HepG2 (cell line): ENCODE results near the gene INTS15. TPM values are rescaled to one million over a fixed set of nuclear protein-coding genes. Genes with fewer than 3 reads are reported as not detected.

Experiments
- CCAR2 ChIP-seq: fragments of 200-400 bp; formaldehyde crosslinking; optimal IDR thresholded peaks from 2 replicates; pipeline ENCODE3; 2018; ENCODE audit warnings: low read depth, mild to moderate bottlenecking, low read length, moderate library complexity
- DDIT3 ChIP-seq: sonication (generic); formaldehyde crosslinking; IDR thresholded peaks from 2 replicates; pipeline ENCODE4 v1.4.0; 2020; ENCODE audit warnings: mild to moderate bottlenecking, missing genetic modification reagents
- EZH2 ChIP-seq: conservative IDR thresholded peaks from 2 replicates; pipeline ENCODE4 v1.6.1; 2012; ENCODE audit warnings: mild to moderate bottlenecking, low read depth, low read length, moderate library complexity
- GATAD2A ChIP-seq: IDR thresholded peaks from 2 replicates; pipeline ENCODE4 v1.6.1; 2016
- MED1 ChIP-seq: sonication (generic); formaldehyde crosslinking; IDR thresholded peaks from 2 replicates; pipeline ENCODE4 v1.4.0; 2020; ENCODE audit warnings: missing genetic modification reagents
- PPARG ChIP-seq: conservative IDR thresholded peaks from 2 replicates; pipeline ENCODE4 v1.6.1; 2016; ENCODE audit warnings: missing biosample characterization, missing genetic modification reagents
- RXRA ChIP-seq: sonication (generic); formaldehyde crosslinking; IDR thresholded peaks from 2 replicates; pipeline ENCODE4 v1.5.1; 2020; ENCODE audit warnings: missing genetic modification reagents
- TAF1 ChIP-seq: sonication (generic); formaldehyde crosslinking; IDR thresholded peaks from 2 replicates; pipeline ENCODE4 v1.4.0; 2020; ENCODE audit warnings: missing genetic modification reagents
- ZEB1 ChIP-seq: IDR thresholded peaks from 2 replicates; pipeline ENCODE4 v1.6.1; 2012; ENCODE audit warnings: mild to moderate bottlenecking, low read depth, inconsistent platforms; ENCODE audit not compliant: insufficient replicate concordance
- ZFY ChIP-seq: sonication (generic); formaldehyde crosslinking; IDR thresholded peaks from 2 replicates; pipeline ENCODE4 v1.4.0; 2020; ENCODE audit warnings: missing genetic modification reagents
- ZMYM3 ChIP-seq: sonication (generic); formaldehyde crosslinking; IDR thresholded peaks from 2 replicates; pipeline ENCODE4 v1.5.1; 2020; ENCODE audit warnings: mild to moderate bottlenecking, missing genetic modification reagents
- ZNF253 ChIP-seq: sonication (generic); formaldehyde crosslinking; IDR thresholded peaks from 2 replicates; pipeline ENCODE4 v1.8.0; 2022; ENCODE audit warnings: mild to moderate bottlenecking, missing genetic modification reagents, borderline replicate concordance
- ZNF337 ChIP-seq: sonication (generic); formaldehyde crosslinking; IDR thresholded peaks from 2 replicates; pipeline ENCODE4 v1.5.1; 2020; ENCODE audit warnings: missing genetic modification reagents, low read depth, mild to moderate bottlenecking, borderline replicate concordance
- ZNF362 ChIP-seq: sonication (generic); formaldehyde crosslinking; IDR thresholded peaks from 2 replicates; pipeline ENCODE4 v1.4.0; 2020; ENCODE audit warnings: missing genetic modification reagents, mild to moderate bottlenecking, borderline replicate concordance
- ZNF501 ChIP-seq: sonication (generic); formaldehyde crosslinking; IDR thresholded peaks from 2 replicates; pipeline ENCODE4 v1.5.1; 2020; ENCODE audit warnings: mild to moderate bottlenecking, moderate library complexity, missing genetic modification reagents
- ZNF552 ChIP-seq: sonication (generic); formaldehyde crosslinking; IDR thresholded peaks from 2 replicates; pipeline ENCODE4 v1.9.0; 2022; ENCODE audit warnings: missing genetic modification reagents, mild to moderate bottlenecking, borderline replicate concordance
- ZNF556 ChIP-seq: sonication (generic); formaldehyde crosslinking; IDR thresholded peaks from 2 replicates; pipeline ENCODE4 v1.4.0; 2020; ENCODE audit warnings: mild to moderate bottlenecking, missing genetic modification reagents, borderline replicate concordance
- polyA plus RNA-seq, 8 experiments: library from polyadenylated mRNA; depleted of rRNA in 3 of 8; stranded (reverse) in 7 of 8; unstranded in 1 of 8; fragments of >200 nt; fragmentation: Illumina TruSeq in 4 of 8; extraction: Trizol in 4 of 8; gene quantifications; 2 replicates each; pipeline versions ENCODE4 v1.2.1 to v1.2.3, GENCODE V29; 2011 to 2016; ENCODE audit warnings: low read depth in 4 of 8, missing spikeins in 1 of 8, mixed read lengths in 1 of 8; ENCODE audit not compliant: insufficient read depth in 1 of 8
- total RNA-seq, 5 experiments: library from RNA; depleted of rRNA; stranded (reverse); fragments of >200 nt; fragmentation: Illumina TruSeq; extraction: Trizol; gene quantifications; 2 replicates each; pipeline ENCODE4 v1.2.3, GENCODE V29; 2016; ENCODE audit warnings: low read depth in 1 of 5
- TF ChIP-seq, protein P1 (sequence below): sonication (generic); formaldehyde crosslinking; IDR thresholded peaks from 2 replicates; pipeline ENCODE4 v1.4.0; 2020; ENCODE audit warnings: missing genetic modification reagents
- TF ChIP-seq, protein P2 (sequence below): sonication (generic); formaldehyde crosslinking; IDR thresholded peaks from 2 replicates; pipeline ENCODE4 v1.4.0; 2020; ENCODE audit warnings: mild to moderate bottlenecking, missing genetic modification reagents
- TF ChIP-seq, protein P3 (sequence below): sonication (generic); formaldehyde crosslinking; IDR thresholded peaks from 2 replicates; pipeline ENCODE4 v1.8.0; 2022; ENCODE audit warnings: missing genetic modification reagents, mild to moderate bottlenecking, moderate library complexity, borderline replicate concordance
- TF ChIP-seq, protein P4 (sequence below): sonication (generic); formaldehyde crosslinking; IDR thresholded peaks from 2 replicates; pipeline ENCODE4 v1.8.1; 2023; ENCODE audit warnings: mild to moderate bottlenecking, missing genetic modification reagents

Gene INTS15
- total and polyA plus RNA-seq, 2 of the 13 experiments (the other 11 are each of a cell fraction or from before 2014, with no cell fraction given), result 16.3 to 25.7 TPM

- TF ChIP-seq, protein P1, sequence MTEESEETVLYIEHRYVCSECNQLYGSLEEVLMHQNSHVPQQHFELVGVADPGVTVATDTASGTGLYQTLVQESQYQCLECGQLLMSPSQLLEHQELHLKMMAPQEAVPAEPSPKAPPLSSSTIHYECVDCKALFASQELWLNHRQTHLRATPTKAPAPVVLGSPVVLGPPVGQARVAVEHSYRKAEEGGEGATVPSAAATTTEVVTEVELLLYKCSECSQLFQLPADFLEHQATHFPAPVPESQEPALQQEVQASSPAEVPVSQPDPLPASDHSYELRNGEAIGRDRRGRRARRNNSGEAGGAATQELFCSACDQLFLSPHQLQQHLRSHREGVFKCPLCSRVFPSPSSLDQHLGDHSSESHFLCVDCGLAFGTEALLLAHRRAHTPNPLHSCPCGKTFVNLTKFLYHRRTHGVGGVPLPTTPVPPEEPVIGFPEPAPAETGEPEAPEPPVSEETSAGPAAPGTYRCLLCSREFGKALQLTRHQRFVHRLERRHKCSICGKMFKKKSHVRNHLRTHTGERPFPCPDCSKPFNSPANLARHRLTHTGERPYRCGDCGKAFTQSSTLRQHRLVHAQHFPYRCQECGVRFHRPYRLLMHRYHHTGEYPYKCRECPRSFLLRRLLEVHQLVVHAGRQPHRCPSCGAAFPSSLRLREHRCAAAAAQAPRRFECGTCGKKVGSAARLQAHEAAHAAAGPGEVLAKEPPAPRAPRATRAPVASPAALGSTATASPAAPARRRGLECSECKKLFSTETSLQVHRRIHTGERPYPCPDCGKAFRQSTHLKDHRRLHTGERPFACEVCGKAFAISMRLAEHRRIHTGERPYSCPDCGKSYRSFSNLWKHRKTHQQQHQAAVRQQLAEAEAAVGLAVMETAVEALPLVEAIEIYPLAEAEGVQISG (CRISPR knock-in tag), result peak; percentile 56
- TF ChIP-seq, protein P2, sequence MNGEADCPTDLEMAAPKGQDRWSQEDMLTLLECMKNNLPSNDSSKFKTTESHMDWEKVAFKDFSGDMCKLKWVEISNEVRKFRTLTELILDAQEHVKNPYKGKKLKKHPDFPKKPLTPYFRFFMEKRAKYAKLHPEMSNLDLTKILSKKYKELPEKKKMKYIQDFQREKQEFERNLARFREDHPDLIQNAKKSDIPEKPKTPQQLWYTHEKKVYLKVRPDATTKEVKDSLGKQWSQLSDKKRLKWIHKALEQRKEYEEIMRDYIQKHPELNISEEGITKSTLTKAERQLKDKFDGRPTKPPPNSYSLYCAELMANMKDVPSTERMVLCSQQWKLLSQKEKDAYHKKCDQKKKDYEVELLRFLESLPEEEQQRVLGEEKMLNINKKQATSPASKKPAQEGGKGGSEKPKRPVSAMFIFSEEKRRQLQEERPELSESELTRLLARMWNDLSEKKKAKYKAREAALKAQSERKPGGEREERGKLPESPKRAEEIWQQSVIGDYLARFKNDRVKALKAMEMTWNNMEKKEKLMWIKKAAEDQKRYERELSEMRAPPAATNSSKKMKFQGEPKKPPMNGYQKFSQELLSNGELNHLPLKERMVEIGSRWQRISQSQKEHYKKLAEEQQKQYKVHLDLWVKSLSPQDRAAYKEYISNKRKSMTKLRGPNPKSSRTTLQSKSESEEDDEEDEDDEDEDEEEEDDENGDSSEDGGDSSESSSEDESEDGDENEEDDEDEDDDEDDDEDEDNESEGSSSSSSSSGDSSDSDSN (CRISPR knock-in tag), result peak; percentile 41; the same call in 1 of the 2 replicates
- TF ChIP-seq RXRA (0 out of 2 replicates have a peak, but pooled peaks have one; percentile 41), PPARG (CRISPR knock-in tag) (0 out of 2 replicates have a peak, but pooled peaks have one; percentile 14), CCAR2 (no peak), ZFY (CRISPR knock-in tag) (peak; percentile 15; the same call in 1 of the 2 replicates), ZEB1 (no peak), ZNF552 (peak; percentile 56; the same call in 1 of the 2 replicates), MED1 (CRISPR knock-in tag) (peak; percentile 62), GATAD2A (peak; percentile 40; the same call in 1 of the 2 replicates), ZNF556 (no peak), ZNF253 (no peak), EZH2 (no peak), ZNF337 (CRISPR knock-in tag) (0 out of 2 replicates have a peak, but pooled peaks have one; percentile 50), ZNF362 (CRISPR knock-in tag) (no peak), TAF1 (no peak), ZMYM3 (CRISPR knock-in tag) (no peak), DDIT3 (CRISPR knock-in tag) (no peak), ZNF501 (CRISPR knock-in tag) (no peak)
- TF ChIP-seq, protein P3, sequence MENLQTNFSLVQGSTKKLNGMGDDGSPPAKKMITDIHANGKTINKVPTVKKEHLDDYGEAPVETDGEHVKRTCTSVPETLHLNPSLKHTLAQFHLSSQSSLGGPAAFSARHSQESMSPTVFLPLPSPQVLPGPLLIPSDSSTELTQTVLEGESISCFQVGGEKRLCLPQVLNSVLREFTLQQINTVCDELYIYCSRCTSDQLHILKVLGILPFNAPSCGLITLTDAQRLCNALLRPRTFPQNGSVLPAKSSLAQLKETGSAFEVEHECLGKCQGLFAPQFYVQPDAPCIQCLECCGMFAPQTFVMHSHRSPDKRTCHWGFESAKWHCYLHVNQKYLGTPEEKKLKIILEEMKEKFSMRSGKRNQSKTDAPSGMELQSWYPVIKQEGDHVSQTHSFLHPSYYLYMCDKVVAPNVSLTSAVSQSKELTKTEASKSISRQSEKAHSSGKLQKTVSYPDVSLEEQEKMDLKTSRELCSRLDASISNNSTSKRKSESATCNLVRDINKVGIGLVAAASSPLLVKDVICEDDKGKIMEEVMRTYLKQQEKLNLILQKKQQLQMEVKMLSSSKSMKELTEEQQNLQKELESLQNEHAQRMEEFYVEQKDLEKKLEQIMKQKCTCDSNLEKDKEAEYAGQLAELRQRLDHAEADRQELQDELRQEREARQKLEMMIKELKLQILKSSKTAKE (CRISPR knock-in tag), result no peak
- TF ChIP-seq, protein P4, sequence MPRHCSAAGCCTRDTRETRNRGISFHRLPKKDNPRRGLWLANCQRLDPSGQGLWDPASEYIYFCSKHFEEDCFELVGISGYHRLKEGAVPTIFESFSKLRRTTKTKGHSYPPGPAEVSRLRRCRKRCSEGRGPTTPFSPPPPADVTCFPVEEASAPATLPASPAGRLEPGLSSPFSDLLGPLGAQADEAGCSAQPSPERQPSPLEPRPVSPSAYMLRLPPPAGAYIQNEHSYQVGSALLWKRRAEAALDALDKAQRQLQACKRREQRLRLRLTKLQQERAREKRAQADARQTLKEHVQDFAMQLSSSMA (CRISPR knock-in tag), result 0 out of 2 replicates have a peak, but pooled peaks have one; percentile 28
These were observed 1.3 kb upstream of the INTS15 start (continued) for GRCh38 chr7:6588566-6588965.
